Panc1 (cell line): ENCODE data around the gene EPHB1. TPM values are rescaled to one million over a fixed set of nuclear protein-coding genes. Genes with fewer than 3 reads are reported as not detected.

ENCODE experiments used
- ATAC-seq: fragments of 200-7000 bp; cut with Tn5 transposase; 2 replicates; pipeline ENCODE4 v1.9.1; 2020; ENCODE audit warnings: mild to moderate bottlenecking, moderate library complexity
- BruUV-seq: library from RNA; stranded (reverse); fragments of 400-500 nt; replicated peaks from 2 replicates; lab custom pipeline; 2021; lab: Mats Ljungman, UMichigan
- CTCF ChIA-PET: fragments of 300-600 bp; sonication (Branson Sonifier 250); formaldehyde crosslinking; loops from one replicate; lab custom pipeline; 2022; ENCODE audit warnings: antibody characterized with exemption; lab: Charles Lee
- POLR2A ChIA-PET: fragments of 300-600 bp; sonication (Branson Sonifier 250); formaldehyde crosslinking; loops from one replicate; lab custom pipeline; 2022; ENCODE audit warnings: antibody characterized with exemption; lab: Charles Lee
- DNase-seq: peaks from one replicate; pipeline ENCODE4 v3.0.0-alpha.2; 2010; ENCODE audit warnings: low read depth, low spot score
- H3K27ac ChIP-seq: 2 replicates; pipeline ENCODE4 v1.5.1; 2011; ENCODE audit warnings: mild to moderate bottlenecking, low read length, inconsistent platforms
- H3K27me3 ChIP-seq: fragments of 200-500 bp; sonication (Bioruptor generic); 2 replicates; pipeline ENCODE4 v1.6.0; 2014; ENCODE audit warnings: low read length, inconsistent platforms; ENCODE audit not compliant: control insufficient read depth, insufficient read depth
- H3K36me3 ChIP-seq: fragments of 200-500 bp; sonication (Bioruptor generic); 2 replicates; pipeline ENCODE4 v1.5.1; 2014; ENCODE audit warnings: inconsistent platforms, mild to moderate bottlenecking, low read length, moderate library complexity; ENCODE audit not compliant: control insufficient read depth, insufficient read depth
- H3K4me1 ChIP-seq: 2 replicates; pipeline ENCODE4 v1.5.1; 2011; ENCODE audit warnings: inconsistent platforms, mild to moderate bottlenecking, low read length, moderate library complexity; ENCODE audit not compliant: control insufficient read depth, insufficient read depth
- H3K4me3 ChIP-seq, 2 experiments: 2 replicates each; pipeline ENCODE4 v1.5.1; 2011 to 2012; ENCODE audit warnings: low read depth in 2 of 2, low read length in 2 of 2, mild to moderate bottlenecking in 2 of 2, inconsistent platforms in 1 of 2, moderate library complexity in 1 of 2
- H3K9me3 ChIP-seq: fragments of 200-500 bp; sonication (Bioruptor generic); 2 replicates; pipeline ENCODE4 v1.5.1; 2014; ENCODE audit warnings: low read depth, mild to moderate bottlenecking, inconsistent platforms, low read length, moderate library complexity; ENCODE audit not compliant: control insufficient read depth, insufficient read depth
- CTCF ChIP-seq: fragments of 450-650 bp; IDR thresholded peaks from 2 replicates; pipeline ENCODE4 v1.5.1; 2017; ENCODE audit warnings: mild to moderate bottlenecking
- POLR2AphosphoS5 ChIP-seq: IDR thresholded peaks from 2 replicates; pipeline ENCODE4 v1.6.1; 2012; ENCODE audit warnings: mild to moderate bottlenecking, low read depth, low read length, moderate library complexity
- REST ChIP-seq, 2 experiments: IDR thresholded peaks; 2 replicates each; pipeline ENCODE4 v1.6.1; 2011 to 2012; ENCODE audit warnings: low read depth in 2 of 2, control low read depth in 1 of 2, low read length in 1 of 2, mild to moderate bottlenecking in 1 of 2, moderate library complexity in 1 of 2; ENCODE audit not compliant: insufficient read depth in 1 of 2
- SIN3A ChIP-seq: IDR thresholded peaks from 2 replicates; pipeline ENCODE4 v1.6.1; 2012; ENCODE audit warnings: low read depth, mild to moderate bottlenecking, low read length, moderate library complexity, borderline replicate concordance; ENCODE audit not compliant: insufficient read depth
- TCF7L2 ChIP-seq: IDR thresholded peaks from 2 replicates; pipeline ENCODE4 v1.6.1; 2011; ENCODE audit warnings: mild to moderate bottlenecking, low read depth, low read length, inconsistent platforms
- in situ Hi-C: cut with HindIII; loops from 2 replicates; pipeline ENCODE4 v1.10.0; 2016; ENCODE audit warnings: low sequenced_read_pairs, low pct_unique_long_range_greater_than_20kb
- intact Hi-C: fragments of 100-400 bp; cut with micrococcal nuclease; formaldehyde crosslinking; loops from one replicate; pipeline ENCODE4 v1.10.0; 2022; ENCODE audit not compliant: unreplicated experiment
- total RNA-seq: library from RNA; stranded (reverse); gene quantifications from one replicate; pipeline ENCODE4 v1.2.1, GENCODE V29; 2021; ENCODE audit not compliant: unreplicated experiment

The EPHB1 gene
- total RNA-seq, 1 experiment from 2014 or later = 0.46 TPM

GRCh38 chr3:135082706-135083105 is 287.6 kb downstream of the EPHB1 start:
- no peak overlapping the region for H3K4me3 ChIP-seq
- ATAC-seq (no peak), DNase-seq (no peak)
- POLR2A ChIA-PET = no interaction called here
- in situ Hi-C loops (no loop called here), intact Hi-C loops (no loop called here)
- no peaks in the 10 kb centered on the region; the same call in 1 of the 2 replicates for H3K27me3 ChIP-seq
- no peaks in the 10 kb centered on the region for H3K36me3 ChIP-seq
- TF ChIP-seq SIN3A = no peak
- no peak for TF ChIP-seq REST (IDR thresholded peaks at IDR 0.05; ENCODE audit: insufficient read depth in 1 of 2, low read depth in 2 of 2, low read length in 1 of 2)
- no peak for TF ChIP-seq POLR2AphosphoS5
- TF ChIP-seq CTCF = no peak
- TF ChIP-seq TCF7L2 = no peak
- H3K9me3 ChIP-seq = no peaks in the 10 kb centered on the region
- CTCF ChIA-PET = no interaction called here
- BruUV-seq = no TSS peak
- H3K4me1 ChIP-seq = no peaks in the 10 kb centered on the region
- no peak overlapping the region for H3K27ac ChIP-seq

GRCh38 chr3:135083179-135083578 is 288.1 kb downstream of the EPHB1 start:
- POLR2A ChIA-PET = no interaction called here
- CTCF ChIA-PET = no interaction called here
- Histone ChIP-seq H3K36me3 (no peaks in the 10 kb centered on the region), H3K4me3 (no peak overlapping the region), H3K9me3 (no peaks in the 10 kb centered on the region), H3K27ac (no peak overlapping the region), H3K27me3 (peaks cover 2% of the 10 kb centered on the region; the same call in 1 of the 2 replicates), H3K4me1 (no peaks in the 10 kb centered on the region)
- ATAC-seq (no peak), DNase-seq (no peak)
- in situ Hi-C loops (no loop called here), intact Hi-C loops (no loop called here)
- no TSS peak for BruUV-seq
- TF ChIP-seq REST (IDR thresholded peaks at IDR 0.05; ENCODE audit: insufficient read depth in 1 of 2, low read depth in 2 of 2, low read length in 1 of 2) (no peak), CTCF (no peak), TCF7L2 (no peak), POLR2AphosphoS5 (no peak), SIN3A (no peak)
